Stimulated activated CD4-positive, alpha-beta T cell treated with anti-CD3 and anti-CD28 coated beads, TNF-alpha, amount 100 ng/mL, for 24 hours (primary cell): ENCODE data around the gene TBXAS1.

Experiments
- DNase-seq, 3 experiments: peaks; one replicate each; pipeline ENCODE4 v3.0.0-alpha.2; 2020; ENCODE audit warnings: low read depth in 3 of 3

The TBXAS1 gene

GRCh38 chr7:140069298-140069949, 240.4 kb downstream of the TBXAS1 start:
- DNase-seq, result no peak
